SK-N-SH (cell line): Measurements from ENCODE around the gene NFIA.

Experiments
- ELF1 ChIP-seq: IDR thresholded peaks from 2 replicates; pipeline ENCODE4 v1.4.0; 2012
- FOSL2 ChIP-seq: IDR thresholded peaks from 2 replicates; pipeline ENCODE4 v1.4.0; 2012; ENCODE audit warnings: low read depth, mild to moderate bottlenecking, moderate library complexity, borderline replicate concordance
- GABPA ChIP-seq: IDR thresholded peaks from 2 replicates; pipeline ENCODE4 v1.4.0; 2012; ENCODE audit warnings: low read depth, mild to moderate bottlenecking
- GATA2 ChIP-seq: sonication (generic); formaldehyde crosslinking; IDR thresholded peaks from 2 replicates; pipeline ENCODE4 v1.5.0; 2020; ENCODE audit warnings: mild to moderate bottlenecking, missing genetic modification reagents
- POLR2AphosphoS5 ChIP-seq: IDR thresholded peaks from 2 replicates; pipeline ENCODE4 v1.6.1; 2012; ENCODE audit warnings: low read depth, low read length
- RAD21 ChIP-seq: IDR thresholded peaks from 2 replicates; pipeline ENCODE4 v1.6.1; 2012; ENCODE audit warnings: mild to moderate bottlenecking, low read length
- TAF1 ChIP-seq: IDR thresholded peaks from 2 replicates; pipeline ENCODE4 v1.6.1; 2012; ENCODE audit warnings: low read depth, mild to moderate bottlenecking, low read length, moderate library complexity, borderline replicate concordance
- USF1 ChIP-seq: IDR thresholded peaks from 2 replicates; pipeline ENCODE4 v1.4.0; 2012; ENCODE audit warnings: low read depth, borderline replicate concordance
- USF2 ChIP-seq: fragments of 150-350 bp; IDR thresholded peaks from 2 replicates; pipeline ENCODE4 v1.6.1; 2017; ENCODE audit warnings: antibody characterized with exemption, low read length, low read depth, borderline replicate concordance
- TF ChIP-seq, protein P1 (sequence below): fragments of 200-600 bp; sonication (generic); IDR thresholded peaks from 2 replicates; pipeline ENCODE4 v1.6.1; 2017; ENCODE audit warnings: antibody characterized with exemption, mild to moderate bottlenecking, moderate library complexity

GRCh38 chr1:61173118-61173517, 90.8 kb downstream of the NFIA start:
- no peak for TF ChIP-seq POLR2AphosphoS5
- TF ChIP-seq, protein P1, sequence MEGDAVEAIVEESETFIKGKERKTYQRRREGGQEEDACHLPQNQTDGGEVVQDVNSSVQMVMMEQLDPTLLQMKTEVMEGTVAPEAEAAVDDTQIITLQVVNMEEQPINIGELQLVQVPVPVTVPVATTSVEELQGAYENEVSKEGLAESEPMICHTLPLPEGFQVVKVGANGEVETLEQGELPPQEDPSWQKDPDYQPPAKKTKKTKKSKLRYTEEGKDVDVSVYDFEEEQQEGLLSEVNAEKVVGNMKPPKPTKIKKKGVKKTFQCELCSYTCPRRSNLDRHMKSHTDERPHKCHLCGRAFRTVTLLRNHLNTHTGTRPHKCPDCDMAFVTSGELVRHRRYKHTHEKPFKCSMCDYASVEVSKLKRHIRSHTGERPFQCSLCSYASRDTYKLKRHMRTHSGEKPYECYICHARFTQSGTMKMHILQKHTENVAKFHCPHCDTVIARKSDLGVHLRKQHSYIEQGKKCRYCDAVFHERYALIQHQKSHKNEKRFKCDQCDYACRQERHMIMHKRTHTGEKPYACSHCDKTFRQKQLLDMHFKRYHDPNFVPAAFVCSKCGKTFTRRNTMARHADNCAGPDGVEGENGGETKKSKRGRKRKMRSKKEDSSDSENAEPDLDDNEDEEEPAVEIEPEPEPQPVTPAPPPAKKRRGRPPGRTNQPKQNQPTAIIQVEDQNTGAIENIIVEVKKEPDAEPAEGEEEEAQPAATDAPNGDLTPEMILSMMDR: no peak
- TF ChIP-seq FOSL2: no peak
- TF ChIP-seq GABPA: no peak
- no peak for TF ChIP-seq USF1
- TF ChIP-seq RAD21: no peak
- no peak for TF ChIP-seq USF2
- TF ChIP-seq ELF1: no peak
- TF ChIP-seq TAF1: no peak
- no peak for TF ChIP-seq GATA2
